ENCODE results near the gene SPART. TPM values are rescaled to one million over a fixed set of nuclear protein-coding genes. Genes with fewer than 3 reads are reported as not detected.

The SPART gene
- total and polyA plus RNA-seq, 9 of the 15 experiments (the other 6 are each of a cell fraction or from before 2014, with no cell fraction given), result 18.7 to 79.0 (median 41.0) TPM

GRCh38 chr13:36362251-36362650 is 16.1 kb upstream of the SPART start:
- Histone ChIP-seq H3K9me3 (replicated peaks; ENCODE audit: control insufficient read depth, insufficient read depth, low read depth, low read length) (no peaks in the 10 kb centered on the region), H3K27ac (ENCODE audit: extremely low read depth, low read depth, low read length) (no peak overlapping the region), H3K4me1 (replicated peaks in 1 of 2; ENCODE audit: control insufficient read depth in 2 of 2, insufficient read depth in 2 of 2, low read length in 2 of 2) (no peaks in the 10 kb centered on the region), H2AFZ (ENCODE audit: low read depth, low read length) (no peak overlapping the region), H3K9me1 (ENCODE audit: control insufficient read depth, insufficient read depth, low read length) (no peaks in the 10 kb centered on the region), H3K4me2 (ENCODE audit: insufficient read depth, low read length) (no peak overlapping the region), H4K20me1 (replicated peaks; ENCODE audit: control insufficient read depth, insufficient read depth, low read length) (no peaks in the 10 kb centered on the region), H3K9ac (ENCODE audit: insufficient read depth in 1 of 2, low read depth in 2 of 2, low read length in 2 of 2) (no peak overlapping the region), H3K79me2 (ENCODE audit: control insufficient read depth, insufficient read depth, low read length) (no peaks in the 10 kb centered on the region), H3K36me3 (ENCODE audit: control insufficient read depth, insufficient read depth, low read length) (no peaks in the 10 kb centered on the region), H3K4me3 (no peak overlapping the region), H3K27me3 (ENCODE audit: control insufficient read depth in 2 of 2, insufficient read depth in 2 of 2, low read length in 2 of 2) (no peaks in the 10 kb centered on the region)
- intact Hi-C loops (cut with micrococcal nuclease) (no loop called here), in situ Hi-C loops (cut with MboI) (no loop called here)
- no peak for FAIRE-seq
- ChIA-PET POLR2A (interaction anchor here (0.6 to 0.7 kb wide), 2 partner anchors 15 to 759 kb away, joined by 3 read pairs; no protein-coding TSS in a partner anchor), CTCF (ENCODE audit: low intra/inter-chr PET ratio) (no interaction called here)
- BruUV-seq (replicated peaks), result no TSS peak
- no peak for DNase-seq (ENCODE audit: extremely low read depth in 1 of 4, low spot score in 3 of 4)
- TF ChIP-seq TEAD1 (CRISPR knock-in tag; IDR thresholded peaks at IDR 0.05) (no peak), ETS1 (conservative IDR thresholded peaks at IDR 0.05; ENCODE audit: control insufficient read depth, low read depth, low read length) (no peak), ZKSCAN8 (CRISPR knock-in tag; IDR thresholded peaks at IDR 0.05) (no peak), MBD2 (IDR thresholded peaks at IDR 0.05; ENCODE audit: borderline replicate concordance, low read depth) (no peak), NFE2L1 (tag; IDR thresholded peaks at IDR 0.05; ENCODE audit: borderline replicate concordance, low read depth) (no peak), TAF1 (IDR thresholded peaks at IDR 0.05; ENCODE audit: control insufficient read depth, extremely low read depth, insufficient read depth, low read length, severe bottlenecking) (no peak), LCOR (CRISPR knock-in tag; IDR thresholded peaks at IDR 0.05) (no peak), TCF3 (CRISPR knock-in tag; IDR thresholded peaks at IDR 0.05) (no peak), EZH2 (IDR thresholded peaks at IDR 0.05; ENCODE audit: borderline replicate concordance, low read depth, low read length) (no peak), POLR3A (IDR thresholded peaks at IDR 0.05; ENCODE audit: borderline replicate concordance, extremely low read depth, insufficient read depth, insufficient read length) (no peak), PRPF4 (IDR thresholded peaks at IDR 0.05; ENCODE audit: insufficient read depth, low read depth, low read length, poor library complexity, severe bottlenecking) (no peak), ZZZ3 (IDR thresholded peaks at IDR 0.05) (no peak), RBM25 (IDR thresholded peaks at IDR 0.05; ENCODE audit: low read depth, low read length, severe bottlenecking) (no peak)
- WGBS (ENCODE audit: insufficient coverage, low coverage, missing lambda C conversion rate), result 0% methylated on average over 2 of the region's 2 CpGs
- ATAC-seq, result no peak

Data from K562 (cell line).